Body of pancreas (tissue), 4 donors: ENCODE data around the gene SCTR.

ENCODE experiments used
- CTCF ChIP-seq, 7 experiments: fragments of 450-650 bp in 4 of 7; fragments of 200-600 bp in 3 of 7; sonication (generic) in 3 of 7; IDR thresholded peaks; one replicate each; pipeline ENCODE4 v1.5.1; 2016 to 2019; ENCODE audit warnings: antibody characterized with exemption in 7 of 7
- POLR2A ChIP-seq, 3 donors: fragments of 450-650 bp; IDR thresholded peaks; one replicate each; pipeline ENCODE4 v1.6.1; 2016; ENCODE audit warnings: antibody characterized with exemption in 3 of 3, mild to moderate bottlenecking in 2 of 3

- TF ChIP-seq CTCF (IDR thresholded peaks at IDR 0.05) = peak; percentile 67 to 95 (median 82)
- TF ChIP-seq POLR2A (IDR thresholded peaks at IDR 0.05) = no peak
Measured at GRCh38 chr2:119517433-119517832, 6.8 kb downstream of the SCTR start.
